Upper lobe of left lung (tissue), 6 donors: ENCODE data around the gene ARAP2. TPM values are rescaled to one million over a fixed set of nuclear protein-coding genes. Genes with fewer than 3 reads are reported as not detected.

Experiments used
- ATAC-seq, 2 donors: fragments of 200-7000 bp; cut with Tn5 transposase; one replicate each; pipeline ENCODE4 v1.9.1; 2022; ENCODE audit warnings: mild to moderate bottlenecking in 2 of 2, moderate library complexity in 2 of 2; ENCODE audit not compliant: low FRiP score in 2 of 2
- DNase-seq, 2 donors: peaks; one replicate each; pipeline ENCODE4 v3.0.0-alpha.2; 2019 to 2020
- H3K27ac ChIP-seq, 4 donors: fragments of 200-600 bp; sonication (generic); one replicate each; pipeline ENCODE4 v1.5.1; 2016 to 2019
- H3K27me3 ChIP-seq, 4 donors: fragments of 200-600 bp; sonication (generic); one replicate each; pipeline ENCODE4 v1.5.1; 2017 to 2019
- H3K36me3 ChIP-seq, 4 donors: fragments of 200-600 bp; sonication (generic); one replicate each; pipeline ENCODE4 v1.5.1; 2016 to 2019
- H3K4me1 ChIP-seq, 4 donors: fragments of 200-600 bp; sonication (generic); one replicate each; pipeline ENCODE4 v1.5.1; 2018 to 2019
- H3K4me3 ChIP-seq, 4 donors: fragments of 200-600 bp; sonication (generic); one replicate each; pipeline ENCODE4 v1.5.1; 2017 to 2019; ENCODE audit warnings: mild to moderate bottlenecking in 2 of 4, moderate library complexity in 1 of 4
- H3K9me3 ChIP-seq, 4 donors: fragments of 200-600 bp; sonication (generic); one replicate each; pipeline ENCODE4 v1.5.1; 2018 to 2019
- CTCF ChIP-seq, 6 experiments: fragments of 450-650 bp in 4 of 6; fragments of 200-600 bp in 2 of 6; sonication (generic) in 2 of 6; IDR thresholded peaks; one replicate each; pipeline ENCODE4 v1.5.1; 2016 to 2019; ENCODE audit warnings: antibody characterized with exemption in 6 of 6
- EP300 ChIP-seq, 4 donors: sonication (generic); formaldehyde crosslinking; IDR thresholded peaks; one replicate each; pipeline ENCODE4 v1.5.1; 2017; ENCODE audit warnings: antibody characterized with exemption in 4 of 4, control low read depth in 2 of 4
- POLR2A ChIP-seq, 4 donors: fragments of 450-650 bp; IDR thresholded peaks; one replicate each; pipeline ENCODE4 v1.5.1; 2016 to 2017; ENCODE audit warnings: antibody characterized with exemption in 4 of 4, mild to moderate bottlenecking in 2 of 4
- POLR2AphosphoS5 ChIP-seq, 2 donors: sonication (generic); formaldehyde crosslinking; IDR thresholded peaks; one replicate each; pipeline ENCODE4 v1.5.1; 2017; ENCODE audit warnings: antibody characterized with exemption in 2 of 2
- WGBS, 2 donors: methylation state at CpG; one replicate each; pipeline ENCODE4 v1.1.5; 2017 to 2018; 5-methylcytosine and 5-hydroxymethylcytosine counted together
- total RNA-seq, 6 donors: library from RNA; depleted of rRNA in 4 of 6; stranded (reverse); fragments of >200 nt in 4 of 6; gene quantifications; one replicate each; pipeline versions ENCODE4 v1.1.0 to v1.2.1, GENCODE V29; 2016 to 2021
- donor health status: DM: no; HTN: no; CAD: no; lungs with moderate emphysema.
- donor health status: DM: no; HTN: yes; CAD: no; lungs with severe emphysema.

ARAP2 gene
- total RNA-seq, 6 donors from 2014 or later: 35.6 to 270 (median 95.2) TPM

- Histone ChIP-seq H3K9me3 (no peaks in the 10 kb centered on the region), H3K36me3 (peaks cover 0 to 3% (median 0%) of the 10 kb centered on the region in 4 donors), H3K27ac (no peak overlapping the region), H3K4me3 (no peak overlapping the region), H3K4me1 (no peaks in the 10 kb centered on the region), H3K27me3 (no peaks in the 10 kb centered on the region)
- TF ChIP-seq POLR2AphosphoS5 (IDR thresholded peaks at IDR 0.05) (no peak), EP300 (IDR thresholded peaks at IDR 0.05) (no peak), POLR2A (IDR thresholded peaks at IDR 0.05) (no peak), CTCF (IDR thresholded peaks at IDR 0.05) (no peak)
- 86 to 92% methylated on average over 6 of the region's 6 CpGs for WGBS, 2 donors
- ATAC-seq (no peak), DNase-seq (no peak)
Observed at GRCh38 chr4:36180206-36180605, 64.1 kb downstream of the ARAP2 start.

GRCh38 chr4:36178484-36178883 lies 65.8 kb downstream of the ARAP2 start:
- Histone ChIP-seq H3K4me3 (no peak overlapping the region), H3K36me3 (peaks cover 0 to 3% (median 0%) of the 10 kb centered on the region in 4 donors), H3K4me1 (no peaks in the 10 kb centered on the region), H3K9me3 (no peaks in the 10 kb centered on the region), H3K27me3 (no peaks in the 10 kb centered on the region), H3K27ac (no peak overlapping the region)
- DNase-seq (no peak), ATAC-seq (no peak)
- 92 to 94% methylated on average over 3 of the region's 3 CpGs for WGBS, 2 donors
- no peak for TF ChIP-seq POLR2A (IDR thresholded peaks at IDR 0.05)
- no peak for TF ChIP-seq POLR2AphosphoS5 (IDR thresholded peaks at IDR 0.05)
- TF ChIP-seq EP300 (IDR thresholded peaks at IDR 0.05): no peak
- TF ChIP-seq CTCF (IDR thresholded peaks at IDR 0.05): no peak

- WGBS, 2 donors: 72 to 90% methylated on average over 1 of the region's 1 CpG
- no peaks in the 10 kb centered on the region for H3K27me3 ChIP-seq
Observed at GRCh38 chr4:36177946-36178345, 66.4 kb downstream of the ARAP2 start.

GRCh38 chr4:36174570-36174969 lies 69.7 kb downstream of the ARAP2 start:
- no peak overlapping the region for H3K27ac ChIP-seq
- H3K4me3 ChIP-seq: no peak overlapping the region
- DNase-seq: no peak
- no peaks in the 10 kb centered on the region for H3K27me3 ChIP-seq
- no peak for TF ChIP-seq CTCF (IDR thresholded peaks at IDR 0.05)
- TF ChIP-seq EP300 (IDR thresholded peaks at IDR 0.05): no peak
- TF ChIP-seq POLR2A (IDR thresholded peaks at IDR 0.05): no peak
- no peak for TF ChIP-seq POLR2AphosphoS5 (IDR thresholded peaks at IDR 0.05)
- H3K36me3 ChIP-seq: peaks cover 0 to 3% (median 0%) of the 10 kb centered on the region in 4 donors
- H3K9me3 ChIP-seq: no peaks in the 10 kb centered on the region
- H3K4me1 ChIP-seq: no peaks in the 10 kb centered on the region
- no peak for ATAC-seq

More at GRCh38 chr4:36177946-36178345, 66.4 kb downstream of the ARAP2 start:
- no peak for DNase-seq
- ATAC-seq: no peak
- TF ChIP-seq POLR2A (IDR thresholded peaks at IDR 0.05) (no peak), POLR2AphosphoS5 (IDR thresholded peaks at IDR 0.05) (no peak), CTCF (IDR thresholded peaks at IDR 0.05) (no peak), EP300 (IDR thresholded peaks at IDR 0.05) (no peak)
- Histone ChIP-seq H3K4me1 (no peaks in the 10 kb centered on the region), H3K9me3 (no peaks in the 10 kb centered on the region), H3K4me3 (no peak overlapping the region), H3K27ac (no peak overlapping the region), H3K36me3 (peaks cover 0 to 3% (median 0%) of the 10 kb centered on the region in 4 donors)

- no peak for DNase-seq
Observed at GRCh38 chr4:36173905-36174304, 70.4 kb downstream of the ARAP2 start.

More at GRCh38 chr4:36173905-36174304, 70.4 kb downstream of the ARAP2 start:
- H3K4me3 ChIP-seq: no peak overlapping the region
- no peaks in the 10 kb centered on the region for H3K27me3 ChIP-seq
- H3K9me3 ChIP-seq: no peaks in the 10 kb centered on the region
- TF ChIP-seq POLR2A (IDR thresholded peaks at IDR 0.05) (no peak), POLR2AphosphoS5 (IDR thresholded peaks at IDR 0.05) (no peak), EP300 (IDR thresholded peaks at IDR 0.05) (no peak), CTCF (IDR thresholded peaks at IDR 0.05) (no peak)
- no peak for ATAC-seq
- no peaks in the 10 kb centered on the region for H3K4me1 ChIP-seq
- no peak overlapping the region for H3K27ac ChIP-seq
- peaks cover 0 to 3% (median 0%) of the 10 kb centered on the region in 4 donors for H3K36me3 ChIP-seq
